ENCODE results near the gene NAA80. TPM values are rescaled to one million over a fixed set of nuclear protein-coding genes. Genes with fewer than 3 reads are reported as not detected.

The NAA80 gene
- total RNA-seq, 6 experiments from 2014 or later: 2.5 to 6.2 (median 3.5) TPM

DNA sequence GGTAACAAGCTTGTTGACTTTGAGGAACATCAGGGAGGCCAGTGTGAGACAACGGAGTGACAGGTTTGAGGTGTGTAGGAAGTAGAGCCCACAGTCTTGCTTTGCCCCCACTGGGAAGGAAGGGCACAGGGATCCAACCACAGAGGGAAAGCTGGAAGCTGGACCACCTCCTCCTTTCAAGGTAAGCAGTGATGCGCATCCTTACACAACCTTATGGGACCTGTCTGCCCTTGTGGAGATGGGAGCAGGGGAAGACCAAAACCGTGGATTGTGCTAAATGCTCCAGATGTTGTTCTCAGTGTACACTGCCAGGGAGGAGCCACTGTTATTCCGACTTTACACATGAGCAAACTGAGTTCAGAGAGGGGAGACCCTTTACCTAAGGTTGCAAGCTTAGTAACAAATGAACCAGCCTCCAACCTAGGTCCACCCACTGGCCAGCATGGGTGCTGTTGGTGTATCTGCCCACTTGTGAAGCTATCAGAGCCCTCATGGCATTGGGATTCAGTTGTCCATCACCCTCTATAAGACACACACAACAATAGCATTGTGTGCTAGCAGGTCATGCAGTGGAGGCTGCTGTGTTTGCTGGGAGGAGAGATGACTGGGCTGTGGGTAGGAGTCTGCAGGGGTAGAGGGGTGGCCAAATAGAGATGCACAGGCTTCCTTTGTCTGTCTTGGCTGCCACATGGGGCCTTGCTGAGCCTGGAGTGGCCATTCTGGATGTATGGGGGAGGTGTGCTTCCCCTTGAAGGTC is 20.9 kb downstream of the NAA80 start:
- Histone ChIP-seq H3K4me3 (no peak overlapping the region), H3K27ac (no peak overlapping the region), H3K27me3 (no peaks in the 10 kb centered on the region), H3K9me3 (no peaks in the 10 kb centered on the region), H3K4me1 (peaks cover 0 to 11% (median 5%) of the 10 kb centered on the region in 4 donors), H3K36me3 (no peaks in the 10 kb centered on the region)
- WGBS (ENCODE audit: insufficient coverage, low coverage, low lambda C conversion rate, missing lambda C conversion rate): 60% methylated on average over 1 of the region's 4 CpGs
- DNase-seq (no peak), ATAC-seq (no peak)
- TF ChIP-seq POLR2A (IDR thresholded peaks at IDR 0.05): no peak
- TF ChIP-seq CTCF (IDR thresholded peaks at IDR 0.05): no peak
- intact Hi-C loops (cut with DNase I): loop anchor here (5.0 kb wide), 2 partner anchors 49 to 86 kb away; partner anchors contain the start of genes GNAT1 (in 1 of the 2) and TUSC2 (in 1 of the 2)

DNA sequence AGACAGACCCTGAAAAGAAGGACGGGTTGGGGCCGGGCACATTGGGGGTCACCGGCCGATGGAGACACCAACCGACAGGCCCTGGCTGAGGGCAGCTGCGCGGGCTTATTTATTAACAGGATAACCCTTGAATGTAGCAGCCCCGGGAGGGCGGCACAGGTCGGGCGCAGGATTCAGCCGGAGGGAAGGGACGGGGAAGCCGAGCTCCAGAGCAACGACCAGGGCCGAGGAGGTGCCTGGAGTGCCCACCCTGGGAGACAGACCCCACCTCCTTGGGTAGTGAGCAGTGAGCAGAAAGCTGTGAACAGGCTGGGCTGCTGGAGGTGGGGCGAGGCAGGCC is 22.5 kb downstream of the NAA80 start:
- no peak for DNase-seq

DNA sequence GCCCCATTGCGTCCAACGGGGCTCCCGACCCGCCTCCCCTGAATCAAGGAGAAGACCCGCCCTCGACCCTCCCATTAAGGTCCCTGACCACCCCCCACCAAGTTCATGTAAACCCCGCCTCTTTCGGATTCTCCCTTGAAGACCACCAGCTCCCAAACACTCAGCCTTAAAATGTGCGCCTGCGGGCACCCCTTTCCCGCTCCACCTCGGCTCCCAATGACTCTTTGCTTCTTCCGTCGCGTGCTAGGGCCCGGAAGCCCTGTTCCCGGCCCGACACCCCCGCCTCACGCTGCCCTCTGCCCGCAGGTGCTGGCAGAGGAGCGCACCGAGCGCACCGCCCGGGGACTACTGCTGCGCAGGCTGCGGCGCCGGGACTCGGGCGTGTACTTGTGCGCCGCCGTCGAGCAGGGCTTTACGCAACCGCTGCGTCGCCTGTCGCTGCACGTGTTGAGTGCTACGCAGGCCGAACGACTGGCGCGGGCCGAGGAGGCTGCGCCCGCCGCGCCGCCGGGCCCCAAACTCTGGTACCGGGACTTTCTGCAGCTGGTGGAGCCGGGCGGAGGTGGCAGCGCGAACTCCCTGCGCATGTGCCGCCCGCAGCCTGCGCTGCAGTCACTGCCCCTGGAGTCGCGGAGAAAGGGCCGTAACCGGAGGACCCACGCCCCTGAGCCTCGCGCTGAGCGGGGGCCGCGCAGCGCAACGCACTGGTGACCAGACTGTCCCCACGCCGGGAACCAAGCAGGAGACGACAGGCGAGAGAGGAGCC is 23.0 kb downstream of the NAA80 start:
- intact Hi-C loops (cut with DNase I): loop anchor here (5.0 kb wide), 2 partner anchors 51 to 84 kb away; partner anchors contain the start of genes GNAT1 (in 1 of the 2) and TUSC2 (in 1 of the 2)
- WGBS (ENCODE audit: insufficient coverage, low coverage, low lambda C conversion rate, missing lambda C conversion rate): 19% methylated on average over 16 of the region's 79 CpGs
- no peak for ATAC-seq
- no peak for DNase-seq
- H3K27ac ChIP-seq: no peak overlapping the region
- H3K27me3 ChIP-seq: no peaks in the 10 kb centered on the region
- peaks cover 0 to 29% (median 5%) of the 10 kb centered on the region in 4 donors for H3K4me1 ChIP-seq
- no peaks in the 10 kb centered on the region for H3K9me3 ChIP-seq
- H3K36me3 ChIP-seq: no peaks in the 10 kb centered on the region
- TF ChIP-seq CTCF (IDR thresholded peaks at IDR 0.05) (no peak), POLR2A (IDR thresholded peaks at IDR 0.05) (no peak)
- H3K4me3 ChIP-seq: no peak overlapping the region

More for the DNA sequence above, 22.5 kb downstream of the NAA80 start:
- H3K9me3 ChIP-seq: no peaks in the 10 kb centered on the region
- ATAC-seq: no peak
- H3K36me3 ChIP-seq: no peaks in the 10 kb centered on the region
- WGBS (ENCODE audit: insufficient coverage, low coverage, low lambda C conversion rate, missing lambda C conversion rate): 46% methylated on average over 3 of the region's 17 CpGs
- no peaks in the 10 kb centered on the region for H3K27me3 ChIP-seq
- H3K27ac ChIP-seq: no peak overlapping the region
- no peak for TF ChIP-seq CTCF (IDR thresholded peaks at IDR 0.05)
- no peak for TF ChIP-seq POLR2A (IDR thresholded peaks at IDR 0.05)
- intact Hi-C loops (cut with DNase I): loop anchor here (5.0 kb wide), 2 partner anchors 51 to 84 kb away; partner anchors contain the start of genes GNAT1 (in 1 of the 2) and TUSC2 (in 1 of the 2)
- H3K4me3 ChIP-seq: no peak overlapping the region
- H3K4me1 ChIP-seq: peaks cover 0 to 23% (median 5%) of the 10 kb centered on the region in 4 donors

DNA sequence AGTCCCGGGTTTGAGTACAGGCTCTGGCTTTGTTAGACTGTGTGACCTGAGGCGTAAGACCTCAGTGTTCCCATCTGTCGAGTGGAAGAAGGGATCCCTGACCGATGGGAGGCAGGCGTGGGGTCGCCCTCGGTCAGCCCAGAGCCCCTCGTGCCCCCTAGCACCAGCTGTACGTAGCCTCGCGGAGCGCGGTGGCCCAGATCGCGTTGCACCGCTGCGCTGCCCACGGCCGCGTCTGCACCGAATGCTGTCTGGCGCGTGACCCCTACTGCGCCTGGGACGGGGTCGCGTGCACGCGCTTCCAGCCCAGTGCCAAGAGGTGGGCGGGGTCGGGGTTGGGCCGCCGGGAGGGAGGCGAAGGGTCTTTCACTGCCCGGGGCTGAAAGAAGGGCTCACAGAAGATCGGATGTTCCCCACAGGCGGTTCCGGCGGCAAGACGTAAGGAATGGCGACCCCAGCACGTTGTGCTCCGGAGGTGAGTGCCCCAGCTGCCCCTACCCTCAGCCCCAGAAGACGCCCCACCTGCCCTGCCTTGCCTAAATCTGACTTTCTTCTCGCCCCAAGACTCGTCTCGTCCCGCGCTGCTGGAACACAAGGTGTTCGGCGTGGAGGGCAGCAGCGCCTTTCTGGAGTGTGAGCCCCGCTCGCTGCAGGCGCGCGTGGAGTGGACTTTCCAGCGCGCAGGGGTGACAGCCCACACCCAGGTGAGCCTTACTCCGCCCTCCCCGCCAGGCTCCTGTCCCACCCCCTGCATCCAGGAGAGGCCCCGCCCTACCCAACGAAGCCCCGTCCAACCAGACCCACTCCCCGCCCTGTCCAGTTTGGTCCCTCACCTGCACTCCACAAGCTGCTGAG is 23.8 kb downstream of the NAA80 start:
- H3K27me3 ChIP-seq: no peaks in the 10 kb centered on the region
- DNase-seq (no peak), ATAC-seq (no peak)
- H3K27ac ChIP-seq: no peak overlapping the region
- 20% methylated on average over 1 of the region's 65 CpGs for WGBS (ENCODE audit: insufficient coverage, low coverage, low lambda C conversion rate, missing lambda C conversion rate)
- peaks cover 0 to 31% (median 5%) of the 10 kb centered on the region in 4 donors for H3K4me1 ChIP-seq
- no peaks in the 10 kb centered on the region for H3K9me3 ChIP-seq
- no peak overlapping the region for H3K4me3 ChIP-seq
- TF ChIP-seq POLR2A (IDR thresholded peaks at IDR 0.05): no peak
- intact Hi-C loops (cut with DNase I): loop anchor here (5.0 kb wide), 2 partner anchors 52 to 83 kb away; partner anchors contain the start of genes GNAT1 (in 1 of the 2) and TUSC2 (in 1 of the 2)
- no peaks in the 10 kb centered on the region for H3K36me3 ChIP-seq
